ENCODE measurements around the gene FKBP2. TPM values are rescaled to one million over a fixed set of nuclear protein-coding genes. Genes with fewer than 3 reads are reported as not detected.

The FKBP2 gene
- total RNA-seq, 1 donor from 2014 or later: 31.4 TPM

- Mint-ChIP-seq H3K9me3 (no peaks in the 10 kb centered on the region), H3K4me3 (peak overlapping the region; percentile 59), H3K4me1 (peaks cover 10% of the 10 kb centered on the region), H3K27me3 (peaks cover 47% of the 10 kb centered on the region), H3K27ac (no peak overlapping the region), H3K36me3 (ENCODE audit: low read depth) (no peaks in the 10 kb centered on the region)
- no peak for DNase-seq
- ChIA-PET POLR2A (interaction anchor here (0.5 to 1.5 kb wide), 3 partner anchors 26 to 64 kb away, joined by 3 read pairs; no protein-coding TSS in a partner anchor), CTCF (interaction anchor here (0.8 to 2.3 kb wide), 4 partner anchors 8 to 88 kb away, joined by 3 to 7 read pairs (median 4); partner anchors contain the start of gene CATSPERZ)
- peak; percentile 34 for ATAC-seq (ENCODE audit: low read depth)
- no peak for TF ChIP-seq CTCF (IDR thresholded peaks at IDR 0.05)
- intact Hi-C loops (cut with micrococcal nuclease): no loop called here
Observed at GRCh38 chr11:64292460-64293254, 51.8 kb downstream of the FKBP2 start.

Other genes with a start within 250 kb of the FKBP2 start
- gene FLRT1, start 205.2 kb upstream of the FKBP2 start, total RNA-seq: not detected in 2 replicates
- 4.5 and 5.5 TPM in 2 replicates for gene MACROD1, start 75.0 kb upstream of the FKBP2 start, total RNA-seq
- 155 and 159 TPM in 2 replicates for gene STIP1, start 54.9 kb upstream of the FKBP2 start, total RNA-seq
- 154 and 169 TPM in 2 replicates for gene FERMT3, start 34.4 kb upstream of the FKBP2 start, total RNA-seq
- gene TRPT1, start 14.9 kb upstream of the FKBP2 start, total RNA-seq: 50.6 and 51.3 TPM in 2 replicates
- 81.0 and 95.3 TPM in 2 replicates for gene NUDT22, start 14.8 kb upstream of the FKBP2 start, total RNA-seq
- gene DNAJC4, start 10.5 kb upstream of the FKBP2 start, total RNA-seq: 47.5 and 53.3 TPM in 2 replicates
- gene VEGFB, start 6.5 kb upstream of the FKBP2 start, total RNA-seq: 86.7 and 97.4 TPM in 2 replicates
- 112 and 127 TPM in 2 replicates for gene PPP1R14B, start 5.8 kb downstream of the FKBP2 start, total RNA-seq
- gene PLCB3, start 10.4 kb downstream of the FKBP2 start, total RNA-seq: 7.9 and 8.1 TPM in 2 replicates
- 21.7 and 26.6 TPM in 2 replicates for gene BAD, start 43.6 kb downstream of the FKBP2 start, total RNA-seq
- 48.6 and 53.1 TPM in 2 replicates for gene GPR137, start 44.8 kb downstream of the FKBP2 start, total RNA-seq
- gene KCNK4, start 50.2 kb downstream of the FKBP2 start, total RNA-seq: 0.24 and 0.44 TPM in 2 replicates
- gene CATSPERZ, start 59.3 kb downstream of the FKBP2 start, total RNA-seq: not detected in 2 replicates
- gene ESRRA, start 64.4 kb downstream of the FKBP2 start, total RNA-seq: 44.8 and 48.3 TPM in 2 replicates
- gene TRMT112, start 76.5 kb downstream of the FKBP2 start, total RNA-seq: 156 and 175 TPM in 2 replicates
- 73.6 and 85.8 TPM in 2 replicates for gene PRDX5, start 77.0 kb downstream of the FKBP2 start, total RNA-seq
- gene CCDC88B, start 99.1 kb downstream of the FKBP2 start, total RNA-seq: 180 and 201 TPM in 2 replicates
- 18.0 and 22.6 TPM in 2 replicates for gene RPS6KA4, start 118.1 kb downstream of the FKBP2 start, total RNA-seq

Data from activated B cell treated with CpG ODN at 0.5 μM for 24 hours (primary cell).